Neural cell (in vitro differentiated cells): ENCODE data around the gene BABAM2. TPM values are rescaled to one million over a fixed set of nuclear protein-coding genes. Genes with fewer than 3 reads are reported as not detected.

ENCODE experiments used
- H2AFZ ChIP-seq: fragments of 200-600, 300-800 bp; sonication (generic), shearing (Covaris generic); 2 replicates; pipeline ENCODE4 v1.6.0; 2014; ENCODE audit warnings: low read depth, mild to moderate bottlenecking, antibody characterized with exemption, low read length, moderate library complexity
- H3F3A ChIP-seq: fragments of 200-600 bp; shearing (Covaris generic); 2 replicates; pipeline ENCODE4 v1.6.1; 2016; ENCODE audit warnings: mild to moderate bottlenecking, moderate library complexity, mixed read lengths, antibody characterized with exemption, low read length; ENCODE audit not compliant: insufficient read depth, poor library complexity, severe bottlenecking
- H3K27ac ChIP-seq: fragments of 200-600, 300-800 bp; sonication (generic), shearing (Covaris generic); 2 replicates; pipeline ENCODE4 v1.5.1; 2014; ENCODE audit warnings: mild to moderate bottlenecking, low read length, moderate library complexity
- H3K27me3 ChIP-seq: fragments of 300-800, 200-600 bp; sonication (generic), shearing (Covaris generic); 2 replicates; pipeline ENCODE4 v1.6.0; 2014; ENCODE audit warnings: mild to moderate bottlenecking, low read depth, low read length, moderate library complexity; ENCODE audit not compliant: insufficient read depth
- H3K36me3 ChIP-seq: fragments of 300-800, 200-600 bp; sonication (generic), shearing (Covaris generic); 2 replicates; pipeline ENCODE4 v1.5.1; 2014; ENCODE audit warnings: mild to moderate bottlenecking, antibody characterized with exemption, low read length, moderate library complexity; ENCODE audit not compliant: insufficient read depth
- H3K4me2 ChIP-seq: fragments of 300-800, 200-600 bp; sonication (generic), shearing (Covaris generic); 2 replicates; pipeline ENCODE4 v1.6.0; 2014; ENCODE audit warnings: mild to moderate bottlenecking, low read length
- H3K4me3 ChIP-seq: fragments of 300-800, 200-600 bp; sonication (generic), shearing (Covaris generic); 2 replicates; pipeline ENCODE4 v1.5.1; 2014; ENCODE audit warnings: mild to moderate bottlenecking, low read length, moderate library complexity
- H3K79me2 ChIP-seq: fragments of 200-600 bp; shearing (Covaris generic); replicated peaks from 2 replicates; pipeline ENCODE4 v1.6.0; 2014; ENCODE audit warnings: mild to moderate bottlenecking, low read length, moderate library complexity; ENCODE audit not compliant: insufficient read depth
- H3K9ac ChIP-seq: fragments of 300-800, 200-600 bp; sonication (generic), shearing (Covaris generic); 2 replicates; pipeline ENCODE4 v1.6.1; 2016; ENCODE audit warnings: mild to moderate bottlenecking, low read length, mixed read lengths
- H3K9me2 ChIP-seq: fragments of 200-600 bp; shearing (Covaris generic); 2 replicates; pipeline ENCODE4 v1.6.1; 2016; ENCODE audit warnings: mild to moderate bottlenecking, low read length, mixed read lengths; ENCODE audit not compliant: insufficient read depth
- H3K9me3 ChIP-seq: fragments of 200-600, 300-800 bp; sonication (generic), shearing (Covaris generic); 2 replicates; pipeline ENCODE4 v1.6.1; 2016; ENCODE audit warnings: mild to moderate bottlenecking, mixed run types, low read length, moderate library complexity, mixed read lengths
- H4K20me1 ChIP-seq: fragments of 200-600 bp; shearing (Covaris generic); 2 replicates; pipeline ENCODE4 v1.6.1; 2016; ENCODE audit warnings: mild to moderate bottlenecking, mixed run types; ENCODE audit not compliant: insufficient read depth
- CTCF ChIP-seq: fragments of 450-650 bp; IDR thresholded peaks from 2 replicates; pipeline ENCODE4 v1.5.1; 2014; ENCODE audit warnings: antibody characterized with exemption, mild to moderate bottlenecking, moderate library complexity; ENCODE audit not compliant: poor library complexity, severe bottlenecking
- EP300 ChIP-seq: fragments of 450-650 bp; conservative IDR thresholded peaks from 2 replicates; pipeline ENCODE4 v1.6.1; 2014; ENCODE audit warnings: antibody characterized with exemption, mild to moderate bottlenecking, moderate library complexity; ENCODE audit not compliant: poor library complexity, severe bottlenecking
- EZH2 ChIP-seq: fragments of 200-600, 300-800 bp; shearing (Covaris generic), sonication (generic); IDR thresholded peaks from 2 replicates; pipeline ENCODE4 v1.6.1; 2014; ENCODE audit warnings: antibody characterized with exemption, low read length, borderline replicate concordance, mild to moderate bottlenecking; ENCODE audit not compliant: insufficient read depth, poor library complexity, severe bottlenecking
- MXI1 ChIP-seq: fragments of 450-650 bp; conservative IDR thresholded peaks from 2 replicates; pipeline ENCODE4 v1.6.1; 2014; ENCODE audit warnings: antibody characterized with exemption, mild to moderate bottlenecking; ENCODE audit not compliant: poor library complexity, severe bottlenecking
- POLR2AphosphoS5 ChIP-seq: IDR thresholded peaks from 2 replicates; pipeline ENCODE4 v1.6.1; 2012
- RAD21 ChIP-seq: fragments of 450-650 bp; conservative IDR thresholded peaks from 2 replicates; pipeline ENCODE4 v1.6.1; 2014; ENCODE audit warnings: antibody characterized with exemption, mild to moderate bottlenecking, moderate library complexity
- SMC3 ChIP-seq: fragments of 450-650 bp; conservative IDR thresholded peaks from 2 replicates; pipeline ENCODE4 v1.6.1; 2014; ENCODE audit warnings: antibody characterized with exemption, mild to moderate bottlenecking, moderate library complexity; ENCODE audit not compliant: poor library complexity
- TAF1 ChIP-seq: IDR thresholded peaks from 2 replicates; pipeline ENCODE4 v1.6.1; 2012; ENCODE audit warnings: low read depth
- polyA plus RNA-seq: library from polyadenylated mRNA; depleted of rRNA; stranded (reverse); fragments of >200 nt; gene quantifications from 2 replicates; pipeline ENCODE4 v1.2.3, GENCODE V29; 2014
- TF ChIP-seq, protein P1 (sequence below): IDR thresholded peaks from 2 replicates; pipeline ENCODE4 v1.6.1; 2012; ENCODE audit warnings: borderline replicate concordance

Gene BABAM2
- polyA plus RNA-seq, 1 donor from 2014 or later = 15.3 TPM

GRCh38 chr2:28288620-28289019 is 398.1 kb downstream of the BABAM2 start:
- Histone ChIP-seq H4K20me1 (no peaks in the 10 kb centered on the region), H3F3A (no peaks in the 10 kb centered on the region), H3K4me3 (no peak overlapping the region), H3K9me2 (no peaks in the 10 kb centered on the region), H3K27me3 (no peaks in the 10 kb centered on the region), H2AFZ (no peak overlapping the region), H3K36me3 (no peaks in the 10 kb centered on the region), H3K9me3 (no peaks in the 10 kb centered on the region), H3K4me2 (no peak overlapping the region), H3K27ac (no peak overlapping the region), H3K9ac (no peak overlapping the region), H3K79me2 (no peaks in the 10 kb centered on the region)
- TF ChIP-seq, protein P1, sequence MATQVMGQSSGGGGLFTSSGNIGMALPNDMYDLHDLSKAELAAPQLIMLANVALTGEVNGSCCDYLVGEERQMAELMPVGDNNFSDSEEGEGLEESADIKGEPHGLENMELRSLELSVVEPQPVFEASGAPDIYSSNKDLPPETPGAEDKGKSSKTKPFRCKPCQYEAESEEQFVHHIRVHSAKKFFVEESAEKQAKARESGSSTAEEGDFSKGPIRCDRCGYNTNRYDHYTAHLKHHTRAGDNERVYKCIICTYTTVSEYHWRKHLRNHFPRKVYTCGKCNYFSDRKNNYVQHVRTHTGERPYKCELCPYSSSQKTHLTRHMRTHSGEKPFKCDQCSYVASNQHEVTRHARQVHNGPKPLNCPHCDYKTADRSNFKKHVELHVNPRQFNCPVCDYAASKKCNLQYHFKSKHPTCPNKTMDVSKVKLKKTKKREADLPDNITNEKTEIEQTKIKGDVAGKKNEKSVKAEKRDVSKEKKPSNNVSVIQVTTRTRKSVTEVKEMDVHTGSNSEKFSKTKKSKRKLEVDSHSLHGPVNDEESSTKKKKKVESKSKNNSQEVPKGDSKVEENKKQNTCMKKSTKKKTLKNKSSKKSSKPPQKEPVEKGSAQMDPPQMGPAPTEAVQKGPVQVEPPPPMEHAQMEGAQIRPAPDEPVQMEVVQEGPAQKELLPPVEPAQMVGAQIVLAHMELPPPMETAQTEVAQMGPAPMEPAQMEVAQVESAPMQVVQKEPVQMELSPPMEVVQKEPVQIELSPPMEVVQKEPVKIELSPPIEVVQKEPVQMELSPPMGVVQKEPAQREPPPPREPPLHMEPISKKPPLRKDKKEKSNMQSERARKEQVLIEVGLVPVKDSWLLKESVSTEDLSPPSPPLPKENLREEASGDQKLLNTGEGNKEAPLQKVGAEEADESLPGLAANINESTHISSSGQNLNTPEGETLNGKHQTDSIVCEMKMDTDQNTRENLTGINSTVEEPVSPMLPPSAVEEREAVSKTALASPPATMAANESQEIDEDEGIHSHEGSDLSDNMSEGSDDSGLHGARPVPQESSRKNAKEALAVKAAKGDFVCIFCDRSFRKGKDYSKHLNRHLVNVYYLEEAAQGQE = no peak
- TF ChIP-seq CTCF = no peak
- no peak for TF ChIP-seq TAF1
- no peak for TF ChIP-seq MXI1
- no peak for TF ChIP-seq RAD21
- no peak for TF ChIP-seq POLR2AphosphoS5
- no peak for TF ChIP-seq EZH2
- TF ChIP-seq EP300 = no peak
- no peak for TF ChIP-seq SMC3

DNA sequence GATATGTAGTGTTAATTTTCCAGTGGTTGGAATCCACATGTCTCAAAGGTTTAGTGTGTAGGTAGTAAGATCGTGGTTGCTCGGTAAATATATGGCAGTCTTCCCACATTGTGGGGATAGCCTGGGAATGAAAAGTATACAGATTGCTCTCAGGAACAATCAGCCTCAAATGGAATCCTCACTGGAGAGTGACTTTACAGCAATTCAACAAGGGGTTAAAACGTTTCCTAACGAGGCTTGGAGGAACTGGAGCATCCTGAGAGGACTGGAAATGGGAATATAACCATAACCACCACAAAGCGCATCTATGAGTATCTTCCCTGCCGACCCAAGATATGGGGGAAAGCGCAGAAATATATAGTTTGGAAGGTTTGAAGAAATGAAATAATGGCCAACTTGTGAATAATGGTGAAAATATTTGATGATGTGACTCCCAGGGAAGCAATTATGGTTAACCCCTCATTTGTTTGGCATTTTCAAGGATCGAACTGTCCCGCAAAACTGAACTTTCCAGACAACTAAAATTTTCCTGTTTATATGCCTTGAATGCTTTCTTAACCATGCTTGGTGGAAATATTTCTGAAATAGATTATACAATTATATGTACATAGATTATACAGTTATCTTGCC is 401.4 kb downstream of the BABAM2 start:
- Histone ChIP-seq H3K9me3 (no peaks in the 10 kb centered on the region), H3F3A (no peaks in the 10 kb centered on the region), H4K20me1 (no peaks in the 10 kb centered on the region), H3K9me2 (no peaks in the 10 kb centered on the region), H3K9ac (no peak overlapping the region), H3K4me2 (no peak overlapping the region), H3K79me2 (no peaks in the 10 kb centered on the region), H2AFZ (no peak overlapping the region), H3K36me3 (no peaks in the 10 kb centered on the region), H3K27ac (no peak overlapping the region), H3K4me3 (no peak overlapping the region), H3K27me3 (no peaks in the 10 kb centered on the region)
- no peak for TF ChIP-seq MXI1
- no peak for TF ChIP-seq SMC3
- TF ChIP-seq, protein P1 = no peak
- TF ChIP-seq EP300 = no peak
- TF ChIP-seq RAD21 = no peak
- TF ChIP-seq TAF1 = no peak
- TF ChIP-seq POLR2AphosphoS5 = no peak
